Osteoblast (primary cell): ENCODE results near the gene PRKRA. TPM values are rescaled to one million over a fixed set of nuclear protein-coding genes. Genes with fewer than 3 reads are reported as not detected.
"Not testable (repeated sequence)": the region's sequence is repeated elsewhere in the genome, so short reads cannot be mapped to it uniquely, and the experiment has no call there.

Experiments
- DNase-seq: peaks from one replicate; pipeline ENCODE4 v3.0.0; 2011; ENCODE audit warnings: low spot score, mixed read lengths; ENCODE audit not compliant: insufficient read length; ENCODE audit errors: missing footprints
- H2AFZ ChIP-seq: 2 replicates; pipeline ENCODE4 v1.6.0; 2011; ENCODE audit warnings: mild to moderate bottlenecking, low read length
- H3K27ac ChIP-seq: 2 replicates; pipeline ENCODE4 v1.5.1; 2011; ENCODE audit warnings: mild to moderate bottlenecking, low read depth, low read length, moderate library complexity
- H3K27me3 ChIP-seq: 2 replicates; pipeline ENCODE4 v1.6.0; 2012; ENCODE audit warnings: mild to moderate bottlenecking, control low read depth, inconsistent platforms, low read length, moderate library complexity; ENCODE audit not compliant: insufficient read depth
- H3K36me3 ChIP-seq: 2 replicates; pipeline ENCODE4 v1.5.1; 2011; ENCODE audit warnings: mild to moderate bottlenecking, low read length, control low read depth, moderate library complexity; ENCODE audit not compliant: insufficient read depth
- H3K4me1 ChIP-seq: 2 replicates; pipeline ENCODE4 v1.5.1; 2011; ENCODE audit warnings: mild to moderate bottlenecking, low read length, control low read depth, moderate library complexity; ENCODE audit not compliant: insufficient read depth
- H3K4me2 ChIP-seq: 2 replicates; pipeline ENCODE4 v1.6.0; 2011; ENCODE audit warnings: mild to moderate bottlenecking, low read length; ENCODE audit not compliant: insufficient read depth
- H3K4me3 ChIP-seq: fragments of 200-600 bp; sonication (generic); 3 replicates; pipeline ENCODE4 v1.5.1; 2012; ENCODE audit warnings: mild to moderate bottlenecking, low read length, inconsistent platforms; ENCODE audit not compliant: insufficient read depth
- H3K79me2 ChIP-seq: 2 replicates; pipeline ENCODE4 v1.6.0; 2012; ENCODE audit warnings: mild to moderate bottlenecking, low read length, control low read depth, inconsistent platforms; ENCODE audit not compliant: insufficient read depth
- H3K9me3 ChIP-seq: 2 replicates; pipeline ENCODE4 v1.5.1; 2011; ENCODE audit warnings: low read depth, low read length, control low read depth
- H4K20me1 ChIP-seq: 2 replicates; pipeline ENCODE4 v1.6.0; 2012; ENCODE audit warnings: mild to moderate bottlenecking, low read length, control low read depth; ENCODE audit not compliant: insufficient read depth
- CTCF ChIP-seq: IDR thresholded peaks from 2 replicates; pipeline ENCODE4 v1.5.1; 2011; ENCODE audit warnings: mild to moderate bottlenecking, low read depth, low read length, moderate library complexity; ENCODE audit errors: extremely low read depth
- total RNA-seq: library from RNA; depleted of rRNA; stranded (reverse); fragments of >200 nt; gene quantifications from 2 replicates; pipeline ENCODE4 v1.2.3, GENCODE V29; 2012

PRKRA gene
- total RNA-seq, 1 donor, result 56.1 TPM

DNA sequence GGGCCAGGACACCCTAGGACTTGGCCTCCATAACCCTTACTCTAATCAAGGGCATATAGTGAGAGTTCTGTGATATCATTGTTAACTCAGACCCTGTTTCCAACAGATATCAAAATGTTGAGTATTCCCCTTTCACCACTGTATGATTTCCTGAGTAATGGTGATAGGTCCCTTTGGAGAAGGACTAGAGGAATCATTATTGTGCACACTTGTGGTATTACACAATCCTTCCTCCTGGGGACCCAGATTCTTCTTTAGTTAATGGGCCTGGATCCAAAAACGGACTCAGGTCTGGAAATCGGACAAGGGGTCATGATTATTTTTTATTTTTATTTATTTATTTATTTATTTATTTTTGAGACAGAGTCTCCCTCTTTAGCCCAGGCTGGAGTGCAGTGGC, 23.5 kb downstream of the PRKRA start:
- Histone ChIP-seq H3K4me2 (no peak overlapping the region), H4K20me1 (no peaks in the 10 kb centered on the region), H3K4me3 (no peak overlapping the region), H3K27ac (no peak overlapping the region), H2AFZ (no peak overlapping the region), H3K27me3 (no peaks in the 10 kb centered on the region), H3K9me3 (no peaks in the 10 kb centered on the region), H3K79me2 (no peaks in the 10 kb centered on the region), H3K4me1 (peaks cover 8% of the 10 kb centered on the region), H3K36me3 (peaks cover 28% of the 10 kb centered on the region)
- no peak for DNase-seq
- no peak for TF ChIP-seq CTCF

DNA sequence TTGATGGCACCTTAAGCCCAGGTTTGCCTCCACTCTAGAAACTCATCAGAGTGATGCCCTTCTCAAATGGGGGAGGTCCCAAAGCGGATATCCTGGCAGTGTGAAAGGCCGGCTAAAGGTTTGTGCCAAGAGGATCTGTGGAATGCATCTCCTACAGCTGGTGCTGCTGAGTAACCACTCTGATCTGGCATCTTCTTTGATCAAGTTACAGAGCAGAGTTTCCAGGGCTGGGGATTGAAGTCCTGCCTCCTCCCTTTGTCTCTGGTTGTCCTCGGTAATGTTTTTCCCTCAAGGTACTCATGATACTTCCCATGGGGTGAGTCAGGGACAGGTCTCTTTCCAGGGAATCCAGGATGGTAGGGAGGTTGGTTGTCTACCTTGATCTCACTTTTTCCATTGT, 24.6 kb downstream of the PRKRA start:
- H3K27ac ChIP-seq, result no peak overlapping the region
- H3K4me1 ChIP-seq, result peaks cover 8% of the 10 kb centered on the region
- no peak overlapping the region for H3K4me3 ChIP-seq
- TF ChIP-seq CTCF, result no peak
- H3K4me2 ChIP-seq, result no peak overlapping the region
- peaks cover 20% of the 10 kb centered on the region for H3K36me3 ChIP-seq
- H3K9me3 ChIP-seq, result no peaks in the 10 kb centered on the region
- H2AFZ ChIP-seq, result no peak overlapping the region
- no peaks in the 10 kb centered on the region for H3K27me3 ChIP-seq
- no peaks in the 10 kb centered on the region for H3K79me2 ChIP-seq
- no peaks in the 10 kb centered on the region for H4K20me1 ChIP-seq
- DNase-seq, result no peak

- Histone ChIP-seq H3K36me3 (peaks cover 11% of the 10 kb centered on the region), H4K20me1 (no peaks in the 10 kb centered on the region), H3K27ac (no peak overlapping the region), H3K4me2 (no peak overlapping the region), H2AFZ (no peak overlapping the region), H3K4me1 (peaks cover 8% of the 10 kb centered on the region), H3K9me3 (no peaks in the 10 kb centered on the region), H3K4me3 (no peak overlapping the region), H3K27me3 (no peaks in the 10 kb centered on the region), H3K79me2 (no peaks in the 10 kb centered on the region)
- no peak for DNase-seq
- TF ChIP-seq CTCF, result no peak
Measured at GRCh38 chr2:178425255-178425827, 25.6 kb downstream of the PRKRA start.

- not testable (repeated sequence) for H4K20me1 ChIP-seq, H3K79me2 ChIP-seq, H3K27me3 ChIP-seq, H3K27ac ChIP-seq, H3K4me2 ChIP-seq, H2AFZ ChIP-seq, DNase-seq, H3K4me3 ChIP-seq, H3K36me3 ChIP-seq, H3K9me3 ChIP-seq, H3K4me1 ChIP-seq
Measured at GRCh38 chr2:178423746-178424145, 27.2 kb downstream of the PRKRA start.
